C4-2B (cell line): ENCODE results near the gene REXO4.

ENCODE experiments used
- ZFX ChIP-seq: fragments of 450-650 bp; IDR thresholded peaks from 2 replicates; pipeline ENCODE4 v1.6.1; 2017
- TF ChIP-seq, protein P1 (sequence below): fragments of 450-650 bp; conservative IDR thresholded peaks from 2 replicates; pipeline ENCODE4 v1.5.1; 2017; ENCODE audit warnings: mild to moderate bottlenecking

DNA sequence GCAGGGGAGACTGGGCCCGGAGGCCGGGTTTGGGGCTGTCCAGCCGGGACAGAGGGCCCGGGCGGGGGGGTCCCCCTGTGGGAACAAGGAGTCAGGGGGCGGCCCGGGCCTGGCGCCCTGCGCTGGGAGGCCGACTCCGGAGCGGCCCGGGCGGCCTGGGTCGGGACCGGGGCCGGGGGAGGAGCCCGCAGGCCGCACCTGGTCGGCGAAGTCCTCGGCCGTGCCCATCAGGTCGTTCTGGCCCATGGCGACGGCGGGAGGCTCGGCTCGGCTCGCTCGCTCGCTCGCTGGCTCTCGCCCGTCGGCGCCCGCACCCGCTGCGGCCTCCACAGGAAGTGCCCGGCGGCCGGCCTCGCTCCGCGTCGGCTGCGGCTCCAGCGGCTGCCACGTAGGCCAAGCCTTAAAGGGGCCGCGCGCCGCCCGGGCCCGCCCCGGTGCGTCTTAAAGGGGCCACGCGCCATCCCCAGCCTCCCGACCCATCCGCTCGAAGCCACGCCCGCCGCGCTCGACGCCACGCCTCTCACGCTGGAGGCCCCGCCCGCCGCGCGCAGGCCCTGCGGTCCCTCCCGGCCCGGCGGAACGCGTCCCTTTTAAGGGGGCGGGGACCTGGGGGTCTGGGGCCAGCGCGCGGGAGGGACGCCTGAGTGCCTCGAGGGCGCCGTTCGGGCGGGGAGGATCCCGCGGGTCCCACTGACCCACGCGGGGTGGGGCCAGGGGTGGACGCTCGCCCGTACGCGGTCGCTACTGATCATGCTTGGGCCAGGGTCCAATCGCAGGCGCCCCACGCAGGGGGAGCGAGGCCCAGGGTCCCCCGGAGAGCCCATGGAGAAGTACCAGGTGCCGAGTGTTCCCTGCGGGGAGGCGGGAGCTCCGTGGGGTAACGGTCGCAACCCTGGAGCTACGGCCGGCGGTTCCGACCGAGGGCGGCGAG is 41.8 kb downstream of the REXO4 start, which contains the start of the genes STKLD1 and SURF4:
- TF ChIP-seq, protein P1, sequence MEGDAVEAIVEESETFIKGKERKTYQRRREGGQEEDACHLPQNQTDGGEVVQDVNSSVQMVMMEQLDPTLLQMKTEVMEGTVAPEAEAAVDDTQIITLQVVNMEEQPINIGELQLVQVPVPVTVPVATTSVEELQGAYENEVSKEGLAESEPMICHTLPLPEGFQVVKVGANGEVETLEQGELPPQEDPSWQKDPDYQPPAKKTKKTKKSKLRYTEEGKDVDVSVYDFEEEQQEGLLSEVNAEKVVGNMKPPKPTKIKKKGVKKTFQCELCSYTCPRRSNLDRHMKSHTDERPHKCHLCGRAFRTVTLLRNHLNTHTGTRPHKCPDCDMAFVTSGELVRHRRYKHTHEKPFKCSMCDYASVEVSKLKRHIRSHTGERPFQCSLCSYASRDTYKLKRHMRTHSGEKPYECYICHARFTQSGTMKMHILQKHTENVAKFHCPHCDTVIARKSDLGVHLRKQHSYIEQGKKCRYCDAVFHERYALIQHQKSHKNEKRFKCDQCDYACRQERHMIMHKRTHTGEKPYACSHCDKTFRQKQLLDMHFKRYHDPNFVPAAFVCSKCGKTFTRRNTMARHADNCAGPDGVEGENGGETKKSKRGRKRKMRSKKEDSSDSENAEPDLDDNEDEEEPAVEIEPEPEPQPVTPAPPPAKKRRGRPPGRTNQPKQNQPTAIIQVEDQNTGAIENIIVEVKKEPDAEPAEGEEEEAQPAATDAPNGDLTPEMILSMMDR, result no peak
- TF ChIP-seq ZFX, result peak; percentile 97
